Posterior vena cava (tissue), 2 donors: ENCODE measurements around the gene DDX59. TPM values are rescaled to one million over a fixed set of nuclear protein-coding genes. Genes with fewer than 3 reads are reported as not detected.
A peak's percentile ranks its signal among the peaks of the same experiment; 100 is the strongest.

ENCODE experiments used
- DNase-seq: peaks from one replicate; pipeline ENCODE4 v3.0.0-alpha.2; 2020; ENCODE audit warnings: low spot score
- intact Hi-C, 2 donors: fragments of 100-400 bp; cut with DNase I; formaldehyde crosslinking; loops; one replicate each; pipeline versions ENCODE4 v1.14.1 to v1.14.2; 2022 to 2023
- long read RNA-seq, 2 donors: library from polyadenylated mRNA; unstranded; transcript quantifications; one replicate each; pipeline ENCODE4 v2.0.0, GENCODE V29; 2020 to 2021
- total RNA-seq, 2 donors: library from RNA; stranded (reverse); fragmentation: NEBNext Ultra II Directional; extraction: Animal tissue kit (Norgen Biotek cat#: 25700); gene quantifications; one replicate each; pipeline ENCODE4 v1.2.1, GENCODE V29; 2021
- donor health status: DM: yes; HTN: yes; CAD: no.
- donor health status: DM: yes; HTN: yes; CAD: no.

DDX59 gene
- total RNA-seq = 10 to 100 TPM; 27.1 to 27.6 TPM
- long read RNA-seq, donor 1, transcript DDX59-201 (8 exons, 2,289 nt) = major isoform, 5 of 11 reads
- long read RNA-seq, donor 1, partial matches to known transcripts = 2 of 11 reads
- long read RNA-seq, donor 1, other reads (novel, unspliced or antisense) = 4 of 11 reads
- long read RNA-seq, donor 2, transcript DDX59-201 (8 exons, 2,289 nt) = major isoform, 7 of 50 reads
- long read RNA-seq, donor 2, partial matches to known transcripts = 36 of 50 reads
- long read RNA-seq, donor 2, other reads (novel, unspliced or antisense) = 7 of 50 reads

DNA sequence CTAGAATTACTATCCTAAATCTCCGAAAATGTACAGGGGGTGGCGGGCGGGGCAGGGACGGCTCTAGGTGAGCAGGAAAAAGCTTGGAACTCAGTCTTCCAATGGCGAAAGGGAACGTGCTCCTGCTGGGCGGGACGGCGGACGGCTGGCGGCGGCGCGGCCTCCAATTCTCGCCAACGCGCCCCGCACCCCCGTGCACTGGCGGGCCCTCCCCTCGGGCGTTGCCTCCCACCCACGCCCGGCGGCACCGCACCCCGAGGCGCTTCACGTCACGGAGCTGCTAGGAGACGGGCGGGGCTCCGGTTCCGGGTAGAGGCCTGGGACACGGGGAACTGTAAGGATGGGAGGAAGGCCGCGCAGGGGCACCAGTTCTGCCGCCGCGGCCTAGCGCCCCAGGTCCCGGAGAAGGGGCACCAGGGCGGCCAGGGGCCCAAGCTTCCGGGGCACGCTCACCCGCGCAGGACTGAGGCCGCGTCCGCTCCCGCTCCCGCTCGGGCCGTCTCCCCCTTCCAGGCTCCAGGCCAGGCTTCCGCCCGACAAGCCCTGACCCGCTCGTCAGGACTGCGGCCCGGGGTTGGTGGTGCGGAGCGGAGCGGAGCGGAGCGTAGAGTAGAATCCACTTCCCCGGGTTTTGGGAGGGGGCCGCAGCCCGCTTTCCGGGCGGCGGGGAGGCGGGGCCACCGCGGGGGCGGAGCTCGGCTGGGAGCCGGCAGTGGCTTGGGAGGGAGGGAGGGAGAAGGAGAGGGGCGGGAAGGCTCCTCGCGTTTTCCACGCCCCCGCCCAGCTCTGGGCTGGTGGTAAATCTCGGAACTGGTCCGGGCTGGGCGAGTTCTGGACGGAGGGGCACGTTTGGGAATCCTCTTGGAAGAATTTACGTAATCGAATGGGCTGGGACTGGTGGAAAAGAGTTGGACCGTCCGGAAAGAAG is at the start of gene DDX59:
DDX59 (minus strand) TSS at position 594 of the 928 bp plus-strand sequence. CDS start 3,167 bp downstream, outside the sequence.
- peak; percentile 99 for DNase-seq
- intact Hi-C loops = loop anchor here in 1 of 2 donors (10.0 kb wide), 1 partner anchor 65 kb away; the partner anchor contains the start of gene CAMSAP2

DNA sequence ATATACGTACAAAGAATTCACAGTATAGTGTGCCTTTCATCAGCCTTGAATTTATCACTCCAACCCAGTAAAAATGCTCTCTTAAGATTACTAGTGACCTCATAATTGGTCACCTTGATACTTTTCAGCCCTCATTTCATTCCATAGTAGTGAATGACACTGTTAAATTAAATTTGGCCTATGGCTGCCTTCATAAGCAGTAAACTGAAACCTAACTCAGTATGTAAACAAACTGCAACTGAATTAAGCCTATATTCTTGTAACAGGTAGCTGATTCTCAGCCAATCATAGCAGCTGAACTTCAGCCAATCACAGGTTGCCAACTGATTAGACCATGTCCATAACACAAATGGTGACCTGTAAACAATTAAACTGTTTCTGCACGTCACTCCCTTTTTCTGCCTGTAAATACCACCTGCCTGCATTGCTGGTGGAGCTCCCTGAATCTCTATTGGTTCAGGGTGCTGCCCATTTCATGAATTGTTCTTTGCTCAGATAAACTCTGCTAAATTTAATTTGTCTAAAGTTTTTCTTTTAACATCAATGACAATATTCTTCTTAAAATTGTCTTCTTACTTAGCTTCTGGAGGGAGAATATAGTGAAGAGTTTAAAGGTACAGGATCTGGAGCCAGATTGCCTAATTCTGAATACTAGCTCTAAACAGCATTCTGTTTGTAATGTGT is 44.9 kb upstream of the DDX59 start:
- no peak for DNase-seq
- intact Hi-C loops = no loop called here

DNA sequence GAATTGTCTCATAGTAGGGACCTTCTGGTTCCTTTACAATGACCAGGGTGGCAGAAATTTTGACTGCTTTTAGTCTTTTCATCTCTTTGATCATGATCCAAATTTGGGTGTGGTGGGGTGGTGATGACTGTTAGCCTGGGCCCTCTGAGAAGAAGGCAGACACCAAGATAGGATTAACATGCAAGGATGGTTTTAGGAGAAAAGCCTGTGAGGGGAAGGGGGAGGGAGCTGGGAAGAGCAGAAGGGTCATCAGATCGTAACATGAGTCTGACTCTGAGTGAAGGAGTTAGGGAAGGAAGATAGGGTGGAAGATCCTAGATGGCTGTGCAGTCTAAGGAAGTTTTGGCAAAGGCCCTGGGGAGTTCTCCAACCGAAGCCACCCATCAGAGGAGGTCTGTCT is 40.5 kb upstream of the DDX59 start:
- DNase-seq = no peak

DNA sequence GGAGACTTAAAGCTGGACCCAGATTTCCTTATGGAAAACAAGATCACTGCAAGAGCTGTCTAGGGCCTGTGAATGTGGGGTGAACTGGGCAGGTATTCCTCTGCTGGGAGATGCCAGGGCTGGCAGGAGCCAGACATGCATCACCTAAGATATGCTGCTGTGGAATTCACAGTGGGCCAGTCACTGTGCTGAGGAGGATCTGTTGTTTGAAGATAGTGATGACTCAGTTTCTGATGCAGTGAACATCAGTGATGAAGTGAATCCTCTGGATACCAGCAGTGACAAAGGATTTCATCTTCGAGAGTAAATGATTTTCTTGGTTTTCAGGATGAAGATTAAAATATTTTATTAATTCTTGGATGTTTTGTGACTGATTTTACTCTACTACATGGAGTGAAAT is 39.1 kb upstream of the DDX59 start:
- no peak for DNase-seq
- intact Hi-C loops = no loop called here

More for the DNA sequence above, 40.5 kb upstream of the DDX59 start:
- intact Hi-C loops = no loop called here

DNA sequence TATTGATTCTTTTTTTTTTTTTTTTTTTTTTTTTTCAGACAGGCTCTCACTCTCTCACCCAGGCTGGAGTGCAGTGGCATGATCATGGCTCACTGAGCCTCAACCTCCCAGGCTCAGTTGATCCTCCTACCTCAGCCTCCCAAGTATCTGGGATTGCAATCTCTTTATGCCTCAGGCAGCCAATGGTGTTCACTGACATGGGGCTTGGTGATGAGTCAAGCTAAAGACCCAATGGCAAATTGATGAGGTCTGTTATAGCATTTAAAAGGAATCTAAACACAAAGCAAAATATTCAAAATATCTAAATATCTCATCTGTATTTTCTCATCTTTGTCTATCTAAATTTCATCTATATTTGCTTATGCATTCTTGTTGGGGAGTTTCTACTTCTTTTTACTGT is 38.5 kb upstream of the DDX59 start:
- DNase-seq = no peak
- intact Hi-C loops = no loop called here

DNA sequence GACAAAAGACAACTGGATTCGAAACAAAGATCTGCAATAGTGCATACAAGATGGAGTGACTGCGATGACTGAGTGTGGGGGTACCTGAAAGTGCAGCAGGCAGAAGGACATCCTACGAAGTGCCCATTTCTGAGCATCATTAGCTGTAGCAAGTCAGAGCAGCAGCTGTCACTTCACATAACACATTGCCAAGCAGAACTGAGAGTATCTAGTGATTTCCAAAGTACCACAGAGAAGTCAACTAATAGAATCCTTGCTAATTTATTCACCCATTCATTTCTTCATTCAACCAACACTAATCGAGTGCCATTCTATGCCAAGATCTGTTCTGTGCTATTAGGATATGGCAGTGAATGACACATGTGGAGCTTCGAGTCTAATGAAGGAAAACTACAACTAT is 37.4 kb upstream of the DDX59 start:
- DNase-seq = no peak
- intact Hi-C loops = no loop called here

DNA sequence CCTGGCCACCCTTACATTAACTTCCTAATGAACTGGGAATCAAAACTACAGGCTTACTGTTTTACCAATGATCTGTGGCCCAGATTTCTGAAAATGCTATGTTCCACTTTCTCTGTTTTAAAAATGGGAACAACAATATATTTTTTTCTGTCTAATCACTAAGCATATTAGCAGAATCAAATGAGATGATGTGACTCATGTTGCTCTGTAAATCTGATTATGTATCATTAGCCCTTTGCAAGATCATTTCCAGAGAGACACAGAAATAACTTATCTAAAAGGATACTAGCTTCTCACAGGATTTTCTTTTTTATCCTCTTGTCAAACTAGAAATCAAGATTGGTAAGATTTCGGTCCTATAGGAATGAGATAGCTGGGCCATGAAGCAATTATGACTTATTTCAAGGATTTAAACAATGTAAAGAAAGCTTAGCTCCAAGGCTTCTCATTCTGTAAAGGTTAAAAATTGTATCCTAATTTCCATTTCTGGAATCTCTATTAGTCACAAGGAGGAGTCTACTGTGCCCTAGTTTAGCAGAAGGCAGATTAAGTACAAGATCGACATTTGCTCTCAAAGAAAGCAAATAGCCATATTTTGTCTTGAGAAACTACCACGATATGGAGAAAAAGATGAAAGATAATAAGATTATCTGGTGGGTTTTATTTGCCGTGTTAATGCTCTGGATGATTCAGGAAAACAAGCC is 36.6 kb upstream of the DDX59 start:
- intact Hi-C loops = no loop called here
- DNase-seq = no peak

DNA sequence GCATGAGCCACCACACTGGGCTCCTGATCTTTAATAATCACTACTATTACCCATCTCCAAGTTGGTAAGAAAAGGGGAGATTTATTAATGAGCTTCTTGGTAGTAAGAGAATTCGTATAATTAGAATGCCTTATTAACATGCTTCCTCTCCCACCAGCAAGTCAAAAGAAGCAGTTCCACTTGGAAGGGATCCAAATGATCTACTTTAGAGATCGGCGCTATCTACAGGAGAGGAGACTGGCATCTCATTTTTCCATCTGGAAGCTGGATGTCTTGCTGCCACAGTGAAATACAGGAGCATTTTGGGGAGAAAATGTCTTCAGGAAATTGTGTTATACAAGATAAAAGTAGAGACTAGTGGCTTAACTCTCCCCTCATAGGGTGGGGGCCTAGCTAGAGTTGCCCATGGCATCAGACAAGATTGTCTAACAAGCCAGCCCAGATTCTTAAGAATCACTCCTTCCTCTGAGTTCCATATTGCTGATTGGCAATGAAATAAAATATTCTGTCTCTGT is 35.3 kb upstream of the DDX59 start:
- DNase-seq = no peak
- intact Hi-C loops = no loop called here

DNA sequence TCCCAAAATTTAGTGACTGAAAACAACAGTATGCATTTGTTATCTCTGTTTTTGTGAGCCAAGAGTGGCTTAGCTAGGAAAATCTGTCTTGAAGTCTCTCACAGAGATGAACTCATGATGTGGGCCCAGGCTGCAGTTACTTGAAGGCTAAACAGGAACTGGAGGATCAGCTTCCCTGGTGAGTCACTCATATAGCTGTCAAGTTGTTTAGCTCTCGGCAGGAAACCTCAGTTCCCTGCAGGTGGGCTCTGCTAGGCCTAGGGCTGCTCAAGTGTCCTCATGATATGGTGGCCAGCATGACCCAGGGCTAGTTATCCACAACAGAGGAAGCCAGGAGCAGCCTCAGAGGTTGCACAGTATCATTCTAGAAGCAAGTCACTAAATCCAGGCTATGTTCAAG is 30.2 kb upstream of the DDX59 start:
- intact Hi-C loops = no loop called here
- no peak for DNase-seq

DNA sequence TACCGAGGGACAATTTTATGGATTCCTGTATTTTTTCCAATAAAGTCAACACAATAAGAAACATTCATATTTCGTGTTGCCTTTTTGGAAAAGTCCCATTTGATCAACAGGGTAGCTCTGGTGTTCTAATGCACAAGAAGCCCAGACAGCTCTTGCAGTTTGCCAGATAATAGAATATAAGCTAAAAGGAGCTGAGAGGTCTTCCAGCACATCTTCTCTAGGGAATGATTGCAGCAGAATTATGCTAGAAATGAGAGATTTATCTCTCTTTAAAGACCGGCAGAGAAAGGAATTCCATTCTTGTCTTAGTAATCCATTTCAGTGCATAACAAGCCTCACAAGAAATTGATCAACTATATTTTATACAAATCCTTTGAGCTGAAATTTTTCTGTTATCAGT is 25.0 kb upstream of the DDX59 start:
- intact Hi-C loops = no loop called here
- DNase-seq = no peak

DNA sequence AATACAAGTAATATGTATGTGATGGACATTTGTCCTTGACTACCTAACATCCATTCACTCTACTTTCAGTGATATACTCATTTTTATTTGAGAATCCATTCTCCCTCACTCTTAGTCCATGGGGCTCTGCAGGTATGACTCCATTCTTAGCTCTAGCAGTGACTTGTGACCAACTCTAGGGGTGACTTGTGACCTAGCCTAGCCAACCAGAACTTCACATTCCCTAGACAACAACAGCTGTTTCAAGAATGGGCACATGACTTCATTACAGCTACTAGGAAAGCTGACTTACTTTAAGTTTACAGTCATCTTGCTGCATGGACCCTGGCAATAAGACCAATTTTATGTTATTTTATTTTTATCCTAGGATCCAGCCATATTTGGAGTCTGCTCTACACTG is 23.6 kb upstream of the DDX59 start:
- intact Hi-C loops = no loop called here
- no peak for DNase-seq

DNA sequence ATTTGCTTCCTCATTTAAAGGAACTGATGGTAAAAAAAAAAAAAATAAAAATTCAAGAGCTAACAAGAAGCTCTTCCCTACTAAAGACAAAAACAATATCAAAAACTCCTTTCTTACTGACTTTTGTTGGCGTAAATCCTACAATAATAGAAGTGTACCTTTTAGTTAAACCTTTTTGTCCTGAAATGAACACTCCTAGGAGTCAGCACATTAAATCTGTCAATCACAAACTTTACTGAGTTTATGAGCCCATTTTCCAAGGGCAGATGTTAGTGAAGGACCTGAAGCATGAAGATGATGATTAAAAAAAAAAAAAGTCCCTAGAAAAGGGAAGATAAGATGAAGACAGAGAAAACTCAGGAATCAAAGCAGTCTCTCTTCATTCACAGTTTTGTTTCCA is 22.6 kb upstream of the DDX59 start:
- intact Hi-C loops = no loop called here
- no peak for DNase-seq

DNA sequence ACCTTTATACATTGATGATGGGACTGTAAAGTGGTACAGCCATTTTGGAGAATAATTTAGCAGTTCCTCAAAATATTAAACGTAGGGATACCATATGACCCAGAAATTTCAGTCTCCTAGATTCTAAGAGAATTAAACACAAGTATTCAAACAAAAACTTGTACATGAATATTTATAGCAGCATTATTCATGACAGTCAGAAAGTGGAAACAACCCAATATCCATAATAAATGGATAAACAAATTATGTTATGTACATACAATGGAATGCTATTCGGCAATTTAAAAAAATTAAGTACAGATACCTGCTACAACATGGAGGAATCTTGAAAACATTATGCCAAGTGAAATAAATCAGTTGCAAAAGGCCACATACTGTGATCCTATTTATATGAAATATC is 16.9 kb upstream of the DDX59 start:
- no peak for DNase-seq
- intact Hi-C loops = no loop called here

DNA sequence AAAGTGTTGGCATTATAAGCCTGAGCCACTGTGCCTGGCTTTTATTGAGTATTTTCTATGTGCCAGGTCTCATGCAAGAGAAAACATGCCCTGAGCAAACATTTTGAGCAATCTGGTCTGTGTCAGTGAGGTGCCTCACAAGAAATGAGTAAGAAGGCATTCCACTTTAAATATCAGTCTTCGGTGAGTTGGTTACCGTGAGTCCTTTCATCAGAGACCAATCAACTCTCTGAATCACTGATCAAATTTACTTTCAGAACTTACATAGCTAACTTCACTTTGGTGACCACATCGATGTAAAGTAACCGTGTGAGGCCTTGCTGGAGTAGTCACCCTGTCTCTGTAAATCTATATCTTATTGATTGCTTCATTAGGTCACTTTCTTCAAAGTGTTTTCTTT is 14.3 kb upstream of the DDX59 start:
- no peak for DNase-seq
- intact Hi-C loops = no loop called here

DNA sequence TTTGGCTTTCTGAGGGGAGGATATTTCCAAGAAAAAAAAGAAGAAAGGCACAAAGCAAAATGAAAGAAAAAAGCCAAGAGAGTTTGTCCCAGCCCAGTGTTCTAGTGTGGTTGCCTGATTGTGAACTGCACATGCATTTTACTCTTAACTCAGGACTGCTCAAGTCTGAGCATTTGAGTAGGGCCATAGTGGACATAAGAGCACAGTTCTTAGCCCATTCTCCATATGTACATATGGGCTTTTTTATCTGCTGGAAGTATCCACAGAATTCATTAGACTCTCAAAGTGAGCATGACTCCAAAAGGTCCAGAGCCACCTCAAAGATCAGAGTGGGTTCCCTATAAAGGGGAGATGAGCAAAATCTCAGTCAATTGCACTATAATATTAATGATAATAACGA is 13.6 kb upstream of the DDX59 start:
- intact Hi-C loops = no loop called here

DNA sequence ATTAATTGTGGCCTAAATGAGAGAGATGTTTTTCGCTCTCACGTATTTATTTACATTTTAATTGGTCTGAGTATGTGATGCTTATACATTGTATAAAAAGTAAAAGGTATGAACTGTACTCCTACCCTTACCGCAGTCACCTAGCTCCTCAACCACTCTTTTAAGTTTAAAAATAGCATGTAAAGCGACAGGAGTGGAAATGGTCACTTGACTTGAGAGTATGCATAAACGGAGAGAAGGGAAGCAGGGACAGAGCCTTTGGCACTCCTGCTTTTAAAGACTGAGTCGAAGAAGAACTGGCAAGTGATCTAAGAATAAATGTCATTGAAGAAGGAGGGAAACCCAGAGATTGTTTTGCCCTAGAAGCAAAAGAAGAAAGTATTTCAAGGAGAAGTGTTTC is 11.5 kb upstream of the DDX59 start:
- DNase-seq = no peak
- intact Hi-C loops = no loop called here

More for the DNA sequence above, 13.6 kb upstream of the DDX59 start:
- no peak for DNase-seq

DNA sequence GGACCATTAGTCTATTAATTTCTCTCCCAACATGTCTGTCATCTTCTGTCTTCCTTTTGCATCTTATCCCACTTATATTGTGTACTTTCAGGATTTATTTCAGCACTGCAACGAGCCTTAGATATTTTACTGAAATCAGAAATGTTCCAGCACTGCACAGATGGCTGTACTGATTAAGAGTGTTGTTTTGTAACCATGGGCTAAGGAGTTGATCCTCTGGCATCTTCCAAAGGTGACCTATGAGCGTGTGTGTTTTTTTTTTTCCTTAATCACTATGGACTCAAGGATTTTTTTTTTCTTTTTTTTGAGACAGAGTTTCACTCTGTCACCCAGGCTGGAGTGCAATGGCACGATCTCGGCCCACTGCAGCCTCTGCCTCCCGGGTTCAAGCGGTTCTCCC is 7.1 kb upstream of the DDX59 start:
- no peak for DNase-seq
- intact Hi-C loops = loop anchor here in 1 of 2 donors (10.0 kb wide), 1 partner anchor 58 kb away; the partner anchor contains the start of gene CAMSAP2

DNA sequence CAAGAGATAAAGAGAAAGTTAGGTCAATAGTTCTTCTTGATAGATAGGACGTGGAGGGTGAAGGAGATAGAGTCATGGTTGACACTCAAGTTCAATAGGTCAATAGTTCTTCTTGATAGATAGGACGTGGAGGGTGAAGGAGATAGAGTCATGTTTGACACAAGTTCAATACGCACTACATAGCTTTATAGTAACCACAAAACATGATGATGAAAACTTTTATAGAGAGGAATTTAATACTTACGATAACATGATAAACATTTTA is 5.8 kb upstream of the DDX59 start:
- DNase-seq = no peak
- intact Hi-C loops = loop anchor here in 1 of 2 donors (10.0 kb wide), 1 partner anchor 59 kb away; the partner anchor contains the start of gene CAMSAP2
